DND-41 (cell line): ENCODE measurements around the gene ADAMTSL5.
"Not testable (repeated sequence)": the region's sequence is repeated elsewhere in the genome, so short reads cannot be mapped to it uniquely, and the experiment has no call there.

Experiments
- ATAC-seq: fragments of 200-7000 bp; cut with Tn5 transposase; 3 replicates; pipeline ENCODE4 v1.9.1; 2021; ENCODE audit warnings: low read depth; ENCODE audit not compliant: insufficient read depth
- DNase-seq: peaks from one replicate; pipeline ENCODE4 v3.0.0-alpha.2; 2020
- H2AFZ ChIP-seq: 2 replicates; pipeline ENCODE4 v1.6.0; 2012; ENCODE audit warnings: low read depth, low read length
- H3K27ac ChIP-seq: 2 replicates; pipeline ENCODE4 v1.5.1; 2012; ENCODE audit warnings: low read length, inconsistent platforms
- H3K27me3 ChIP-seq: fragments of 200-600 bp; sonication (generic); 2 replicates; pipeline ENCODE4 v1.6.0; 2012; ENCODE audit warnings: low read length, mild to moderate bottlenecking, inconsistent platforms; ENCODE audit not compliant: insufficient read depth, poor library complexity
- H3K36me3 ChIP-seq: 2 replicates; pipeline ENCODE4 v1.5.1; 2012; ENCODE audit warnings: low read length, inconsistent platforms; ENCODE audit not compliant: insufficient read depth
- H3K4me1 ChIP-seq: 2 replicates; pipeline ENCODE4 v1.5.1; 2012; ENCODE audit warnings: mild to moderate bottlenecking, low read length; ENCODE audit not compliant: insufficient read depth
- H3K4me2 ChIP-seq: 2 replicates; pipeline ENCODE4 v1.6.0; 2012; ENCODE audit warnings: mild to moderate bottlenecking, moderate library complexity, low read length, inconsistent platforms; ENCODE audit not compliant: insufficient read depth
- H3K4me3 ChIP-seq, 2 experiments: fragments of 200-600 bp in 1 of 2; shearing (Covaris generic) in 1 of 2; 2 replicates each; pipeline ENCODE4 v1.5.1; 2012 to 2016; ENCODE audit warnings: inconsistent platforms in 2 of 2, low read length in 2 of 2, mild to moderate bottlenecking in 2 of 2, low read depth in 1 of 2, moderate library complexity in 1 of 2
- H3K79me2 ChIP-seq: 2 replicates; pipeline ENCODE4 v1.6.0; 2012; ENCODE audit warnings: low read length, inconsistent platforms; ENCODE audit not compliant: insufficient read depth
- H3K9ac ChIP-seq: 2 replicates; pipeline ENCODE4 v1.6.0; 2012; ENCODE audit warnings: low read depth, mild to moderate bottlenecking, inconsistent platforms, low read length, moderate library complexity
- H3K9me3 ChIP-seq: 2 replicates; pipeline ENCODE4 v1.5.1; 2012; ENCODE audit warnings: low read length, moderate library complexity, mild to moderate bottlenecking, inconsistent platforms; ENCODE audit not compliant: insufficient read depth, severe bottlenecking
- H4K20me1 ChIP-seq: 2 replicates; pipeline ENCODE4 v1.6.0; 2012; ENCODE audit warnings: low read length; ENCODE audit not compliant: insufficient read depth
- CTCF ChIP-seq: IDR thresholded peaks from 2 replicates; pipeline ENCODE4 v1.5.1; 2012; ENCODE audit warnings: borderline replicate concordance, low read length, moderate library complexity, mild to moderate bottlenecking; ENCODE audit not compliant: poor library complexity, severe bottlenecking; ENCODE audit errors: extremely low read depth
- EZH2 ChIP-seq: IDR thresholded peaks from 3 replicates; pipeline ENCODE4 v1.6.1; 2012; ENCODE audit warnings: borderline replicate concordance, low read depth, mild to moderate bottlenecking, moderate library complexity, low read length, inconsistent platforms; ENCODE audit not compliant: severe bottlenecking

ADAMTSL5 gene

GRCh38 chr19:1549332-1549945, 36.6 kb upstream of the ADAMTSL5 start:
- Histone ChIP-seq H3K36me3 (no peaks in the 10 kb centered on the region), H3K79me2 (no peaks in the 10 kb centered on the region), H3K9ac (no peak overlapping the region), H3K4me2 (no peak overlapping the region), H4K20me1 (peaks cover 4% of the 10 kb centered on the region; the same call in 1 of the 2 replicates), H3K9me3 (no peaks in the 10 kb centered on the region), H2AFZ (no peak overlapping the region), H3K27ac (no peak overlapping the region), H3K27me3 (no peaks in the 10 kb centered on the region), H3K4me3 (no peak overlapping the region), H3K4me1 (peaks cover 8% of the 10 kb centered on the region)
- TF ChIP-seq CTCF: no peak
- no peak for TF ChIP-seq EZH2
- ATAC-seq: no peak
- DNase-seq: no peak

GRCh38 chr19:1540365-1540925, 27.6 kb upstream of the ADAMTSL5 start:
- no peaks in the 10 kb centered on the region for H3K9me3 ChIP-seq
- H3K79me2 ChIP-seq: no peaks in the 10 kb centered on the region
- no peak overlapping the region for H3K27ac ChIP-seq
- no peaks in the 10 kb centered on the region for H3K27me3 ChIP-seq
- H3K4me2 ChIP-seq: no peak overlapping the region
- DNase-seq: no peak
- no peak overlapping the region for H3K9ac ChIP-seq
- H3K36me3 ChIP-seq: no peaks in the 10 kb centered on the region
- H3K4me1 ChIP-seq: no peaks in the 10 kb centered on the region
- H4K20me1 ChIP-seq: no peaks in the 10 kb centered on the region
- ATAC-seq: no peak
- TF ChIP-seq CTCF: no peak
- TF ChIP-seq EZH2: no peak
- H2AFZ ChIP-seq: no peak overlapping the region
- no peak overlapping the region for H3K4me3 ChIP-seq

GRCh38 chr19:1539749-1540148, 26.9 kb upstream of the ADAMTSL5 start:
- not testable (repeated sequence) for H3K9me3 ChIP-seq, H3K9ac ChIP-seq, H3K4me1 ChIP-seq, H2AFZ ChIP-seq, H3K27me3 ChIP-seq, DNase-seq, H3K4me3 ChIP-seq, H3K4me2 ChIP-seq, H3K27ac ChIP-seq, H4K20me1 ChIP-seq, H3K36me3 ChIP-seq, ATAC-seq, H3K79me2 ChIP-seq

GRCh38 chr19:1538978-1539377, 26.2 kb upstream of the ADAMTSL5 start:
- Histone ChIP-seq H4K20me1 (no peaks in the 10 kb centered on the region), H3K79me2 (no peaks in the 10 kb centered on the region), H3K27ac (no peak overlapping the region), H2AFZ (no peak overlapping the region), H3K27me3 (no peaks in the 10 kb centered on the region), H3K36me3 (no peaks in the 10 kb centered on the region), H3K9me3 (no peaks in the 10 kb centered on the region), H3K4me3 (no peak overlapping the region), H3K4me2 (no peak overlapping the region), H3K9ac (no peak overlapping the region), H3K4me1 (no peaks in the 10 kb centered on the region)
- ATAC-seq (no peak), DNase-seq (no peak)
- TF ChIP-seq CTCF (no peak), EZH2 (no peak)

- not testable (repeated sequence) for H3K4me2 ChIP-seq, H3K27ac ChIP-seq, H3K4me3 ChIP-seq, H4K20me1 ChIP-seq, H3K36me3 ChIP-seq, DNase-seq, ATAC-seq, H3K9me3 ChIP-seq, H3K79me2 ChIP-seq, H2AFZ ChIP-seq, H3K4me1 ChIP-seq, H3K27me3 ChIP-seq, H3K9ac ChIP-seq
Measured at GRCh38 chr19:1535699-1536098, 22.9 kb upstream of the ADAMTSL5 start.
